Activated CD8-positive, alpha-beta memory T cell treated with anti-CD3 and anti-CD28 coated beads for 1 hour (primary cell): ENCODE measurements around the gene IGFN1.

ENCODE experiments used
- DNase-seq, 2 donors: peaks; one replicate each; pipeline ENCODE4 v3.0.0-alpha.2; 2020; ENCODE audit warnings: low read depth in 1 of 2; ENCODE audit errors: extremely low read depth in 1 of 2

Gene IGFN1

GRCh38 chr1:201215531-201216357 lies 25.1 kb downstream of the IGFN1 start:
- no peak for DNase-seq

GRCh38 chr1:201216395-201217085 lies 25.9 kb downstream of the IGFN1 start:
- DNase-seq = no peak

GRCh38 chr1:201217146-201217545 lies 26.5 kb downstream of the IGFN1 start:
- no peak for DNase-seq

GRCh38 chr1:201217851-201218250 lies 27.2 kb downstream of the IGFN1 start:
- no peak for DNase-seq

- DNase-seq = no peak
Measured at GRCh38 chr1:201218409-201218808, 27.8 kb downstream of the IGFN1 start.

- no peak for DNase-seq
Measured at GRCh38 chr1:201219481-201220387, 29.1 kb downstream of the IGFN1 start.

- DNase-seq = no peak
Measured at GRCh38 chr1:201220388-201220715, 29.7 kb downstream of the IGFN1 start.

- DNase-seq = no peak
Measured at GRCh38 chr1:201221201-201221846, 30.7 kb downstream of the IGFN1 start.

- no peak for DNase-seq
Measured at GRCh38 chr1:201222125-201222524, 31.5 kb downstream of the IGFN1 start.

- no peak for DNase-seq
Measured at GRCh38 chr1:201223852-201224665, 33.4 kb downstream of the IGFN1 start.

GRCh38 chr1:201224666-201225370 lies 34.2 kb downstream of the IGFN1 start:
- DNase-seq = no peak

- DNase-seq = no peak
Measured at GRCh38 chr1:201226178-201226514, 35.5 kb downstream of the IGFN1 start.

GRCh38 chr1:201226859-201227488 lies 36.4 kb downstream of the IGFN1 start:
- DNase-seq = no peak

GRCh38 chr1:201228011-201228983 lies 37.7 kb downstream of the IGFN1 start:
- DNase-seq = no peak

- DNase-seq = no peak
Measured at GRCh38 chr1:201229095-201229494, 38.5 kb downstream of the IGFN1 start.

GRCh38 chr1:201229771-201230635 lies 39.4 kb downstream of the IGFN1 start:
- DNase-seq = no peak

GRCh38 chr1:201230676-201231075 lies 40.1 kb downstream of the IGFN1 start:
- DNase-seq = no peak
